Caco-2 (cell line): ENCODE measurements around the gene ADK. TPM values are rescaled to one million over a fixed set of nuclear protein-coding genes. Genes with fewer than 3 reads are reported as not detected.

Experiments
- BruUV-seq: library from RNA; stranded (reverse); fragments of 400-500 nt; replicated peaks from 2 replicates; lab custom pipeline; 2021; lab: Mats Ljungman, UMichigan
- CTCF ChIA-PET: fragments of 300-600 bp; sonication (Branson Sonifier 250); formaldehyde crosslinking; loops from one replicate; lab custom pipeline; 2022; ENCODE audit warnings: antibody characterized with exemption; lab: Charles Lee
- POLR2A ChIA-PET: fragments of 300-600 bp; sonication (Branson Sonifier 250); formaldehyde crosslinking; loops from one replicate; lab custom pipeline; 2022; ENCODE audit warnings: antibody characterized with exemption; lab: Charles Lee
- DNase-seq, 2 experiments: peaks; one replicate each; pipeline versions ENCODE4 v3.0.0 to v3.0.0-alpha.2; 2020 to 2022
- H3K27me3 ChIP-seq: replicated peaks from 2 replicates; pipeline ENCODE4 v1.6.0; 2011; ENCODE audit warnings: low read length; ENCODE audit not compliant: control insufficient read depth, insufficient read depth
- H3K36me3 ChIP-seq: 2 replicates; pipeline ENCODE4 v1.5.1; 2011; ENCODE audit warnings: low read length; ENCODE audit not compliant: control insufficient read depth, insufficient read depth
- H3K4me1 ChIP-seq: fragments of 250-450 bp; sonication (Bioruptor Pico); 2 replicates; pipeline ENCODE4 v1.5.1; 2020; ENCODE audit warnings: mild to moderate bottlenecking
- H3K4me3 ChIP-seq: 2 replicates; pipeline ENCODE4 v1.5.1; 2011; ENCODE audit warnings: low read depth, mild to moderate bottlenecking, control low read depth, low read length
- H3K9me3 ChIP-seq: fragments of 250-450 bp; sonication (Bioruptor Pico); 2 replicates; pipeline ENCODE4 v1.5.1; 2020; ENCODE audit warnings: mild to moderate bottlenecking, moderate library complexity
- H3K27ac Mint-ChIP-seq: one replicate; pipeline ENCODE4 v1.8.0; 2022; ENCODE audit warnings: mixed read lengths; ENCODE audit not compliant: unreplicated experiment
- H3K27me3 Mint-ChIP-seq: one replicate; pipeline ENCODE4 v1.8.0; 2022; ENCODE audit warnings: mixed read lengths; ENCODE audit not compliant: insufficient read depth, unreplicated experiment
- H3K36me3 Mint-ChIP-seq: one replicate; pipeline ENCODE4 v1.8.0; 2022; ENCODE audit warnings: mild to moderate bottlenecking, mixed read lengths; ENCODE audit not compliant: insufficient read depth, unreplicated experiment
- H3K4me1 Mint-ChIP-seq: one replicate; pipeline ENCODE4 v1.8.0; 2022; ENCODE audit warnings: low read depth, mixed read lengths; ENCODE audit not compliant: unreplicated experiment
- H3K4me3 Mint-ChIP-seq: one replicate; pipeline ENCODE4 v1.8.0; 2022; ENCODE audit warnings: mild to moderate bottlenecking, moderate library complexity, mixed read lengths; ENCODE audit not compliant: unreplicated experiment
- H3K9me3 Mint-ChIP-seq: one replicate; pipeline ENCODE4 v1.8.0; 2022; ENCODE audit warnings: mixed read lengths; ENCODE audit not compliant: unreplicated experiment
- CTCF ChIP-seq, 2 experiments: fragments of 200-600 bp in 1 of 2; IDR thresholded peaks; 1 replicate in 1 of 2; 2 replicates in 1 of 2; pipeline versions ENCODE4 v1.5.1 to v1.8.0; 2011 to 2022; ENCODE audit warnings: antibody characterized with exemption in 1 of 2, control low read depth in 1 of 2, inconsistent platforms in 1 of 2, low read depth in 1 of 2, low read length in 1 of 2, mild to moderate bottlenecking in 1 of 2, moderate library complexity in 1 of 2; ENCODE audit not compliant: insufficient read depth in 1 of 2, severe bottlenecking in 1 of 2, unreplicated experiment in 1 of 2
- intact Hi-C: fragments of 100-400 bp; cut with micrococcal nuclease; formaldehyde crosslinking; loops from one replicate; pipeline ENCODE4 v1.10.0; 2022; ENCODE audit not compliant: unreplicated experiment
- total RNA-seq: library from RNA; stranded (reverse); gene quantifications from 2 replicates; pipeline ENCODE4 v1.2.3, GENCODE V29; 2022

The ADK gene
- total RNA-seq, 1 experiment from 2014 or later, result 105 TPM

- no peak overlapping the region for H3K27ac Mint-ChIP-seq
- DNase-seq, result no peak
- intact Hi-C loops, result no loop called here
- no peak overlapping the region for H3K4me3 Mint-ChIP-seq
- ChIA-PET POLR2A (no interaction called here), CTCF (no interaction called here)
- H3K27me3 Mint-ChIP-seq, result no peaks in the 10 kb centered on the region
- TF ChIP-seq CTCF (IDR thresholded peaks at IDR 0.05; ENCODE audit: insufficient read depth in 1 of 2, low read depth in 1 of 2, low read length in 1 of 2, severe bottlenecking in 1 of 2, unreplicated experiment in 1 of 2), result no peak
- no TSS peak for BruUV-seq
- peaks cover 24% of the 10 kb centered on the region for H3K4me1 ChIP-seq
- H3K36me3 ChIP-seq, result no peaks in the 10 kb centered on the region
- H3K27me3 ChIP-seq, result no peaks in the 10 kb centered on the region
- H3K9me3 Mint-ChIP-seq, result no peaks in the 10 kb centered on the region
- peaks cover 12% of the 10 kb centered on the region for H3K36me3 Mint-ChIP-seq
- no peak overlapping the region for H3K4me3 ChIP-seq
- H3K9me3 ChIP-seq, result no peaks in the 10 kb centered on the region
- H3K4me1 Mint-ChIP-seq, result peaks cover 23% of the 10 kb centered on the region
Observed at GRCh38 chr10:74160013-74160412, 9.0 kb downstream of the ADK start.

DNA sequence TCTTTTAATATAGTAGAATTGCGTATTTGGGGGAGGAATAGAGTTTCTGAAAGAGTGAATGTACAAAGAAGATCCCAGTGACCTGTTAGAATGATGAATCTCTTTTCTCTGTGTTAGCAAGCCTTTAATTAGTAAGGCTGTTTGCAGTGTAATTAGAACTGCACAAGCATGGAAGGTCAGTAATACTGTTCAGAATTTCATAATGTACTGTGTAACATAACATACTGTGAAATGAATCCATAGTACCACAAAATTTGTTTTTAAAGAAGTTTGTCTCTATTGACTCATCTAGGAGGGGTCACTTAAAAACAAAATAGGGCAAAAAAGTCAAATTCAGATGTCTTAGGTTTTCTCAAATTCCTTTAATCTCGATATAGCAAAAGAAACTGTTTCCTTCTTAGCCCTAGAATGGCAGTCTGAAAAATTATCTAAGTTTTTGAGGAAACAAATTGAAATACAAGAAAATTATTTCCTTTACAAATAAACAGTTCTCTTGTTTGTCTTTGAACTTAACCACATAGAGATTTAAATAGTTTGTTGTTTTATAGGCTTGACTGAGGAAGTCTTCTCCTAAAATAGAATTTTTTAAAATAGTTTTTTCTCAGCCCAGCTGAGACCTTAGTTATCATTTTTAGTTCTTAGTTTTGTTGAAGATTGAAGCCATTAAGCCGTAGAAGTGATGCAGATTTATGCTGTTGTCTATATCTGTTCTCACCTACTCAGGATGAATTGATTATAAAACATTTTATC, 12.5 kb downstream of the ADK start:
- H3K4me1 Mint-ChIP-seq, result peaks cover 19% of the 10 kb centered on the region
- no peak for TF ChIP-seq CTCF (IDR thresholded peaks at IDR 0.05; ENCODE audit: insufficient read depth in 1 of 2, low read depth in 1 of 2, low read length in 1 of 2, severe bottlenecking in 1 of 2, unreplicated experiment in 1 of 2)
- CTCF ChIA-PET, result interaction anchor here (1.2 kb wide), 1 partner anchor 11 kb away, joined by 4 read pairs; no protein-coding TSS in a partner anchor
- H3K9me3 Mint-ChIP-seq, result no peaks in the 10 kb centered on the region
- Histone ChIP-seq H3K36me3 (no peaks in the 10 kb centered on the region), H3K4me1 (peaks cover 42% of the 10 kb centered on the region), H3K27me3 (no peaks in the 10 kb centered on the region), H3K9me3 (no peaks in the 10 kb centered on the region), H3K4me3 (no peak overlapping the region)
- no peaks in the 10 kb centered on the region for H3K27me3 Mint-ChIP-seq
- intact Hi-C loops, result loop anchor here (1.0 kb wide), 1 partner anchor 12 kb away; the partner anchor contains the start of gene ADK
- H3K4me3 Mint-ChIP-seq, result no peak overlapping the region
- peak overlapping the region; percentile 32 for H3K27ac Mint-ChIP-seq
- DNase-seq, result no peak
- POLR2A ChIA-PET, result no interaction called here
- H3K36me3 Mint-ChIP-seq, result no peaks in the 10 kb centered on the region
- BruUV-seq, result no TSS peak

DNA sequence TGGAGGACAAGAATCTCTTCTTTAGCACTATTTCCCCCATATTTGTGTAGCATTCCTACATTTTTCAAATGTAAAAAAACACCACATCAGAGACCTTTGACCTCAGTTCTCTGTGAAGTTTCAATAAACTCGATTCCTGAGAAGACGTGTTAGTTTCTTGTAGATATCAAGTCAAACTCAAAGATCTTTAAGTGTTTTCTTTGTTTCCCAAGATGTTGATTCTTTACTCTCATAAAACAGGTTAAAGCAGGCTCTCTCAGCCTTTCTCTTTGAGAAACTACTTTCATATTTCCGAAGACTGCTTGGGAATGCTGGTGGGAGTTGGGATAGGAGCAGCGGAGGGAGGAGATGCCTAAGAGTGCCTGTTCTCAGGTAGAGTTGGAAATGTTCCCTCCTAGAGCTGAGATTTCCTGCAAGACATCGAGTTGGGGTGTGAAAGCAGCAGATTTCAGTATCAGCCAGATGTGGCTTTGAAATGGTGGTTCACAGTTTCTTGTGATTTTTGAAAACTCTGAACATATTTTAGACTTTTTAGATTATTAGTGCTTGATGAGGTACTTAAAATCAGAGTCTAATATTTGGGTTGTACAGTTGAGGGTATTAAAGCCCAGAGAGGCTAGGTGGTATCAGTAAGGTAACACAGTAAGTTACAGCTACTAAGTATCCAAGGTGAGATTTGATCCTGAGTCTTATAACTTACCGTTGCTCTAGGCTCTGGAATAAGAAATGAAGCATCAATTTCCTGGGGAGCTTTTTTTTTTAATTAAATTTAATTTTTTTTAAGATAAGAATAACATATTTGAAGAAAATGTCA, 13.9 kb downstream of the ADK start:
- Mint-ChIP-seq H3K9me3 (no peaks in the 10 kb centered on the region), H3K36me3 (no peaks in the 10 kb centered on the region), H3K27me3 (no peaks in the 10 kb centered on the region), H3K4me3 (peak overlapping the region; percentile 66), H3K27ac (peak overlapping the region; percentile 92), H3K4me1 (peaks cover 19% of the 10 kb centered on the region)
- TF ChIP-seq CTCF (IDR thresholded peaks at IDR 0.05; ENCODE audit: insufficient read depth in 1 of 2, low read depth in 1 of 2, low read length in 1 of 2, severe bottlenecking in 1 of 2, unreplicated experiment in 1 of 2), result no peak
- no peaks in the 10 kb centered on the region for H3K27me3 ChIP-seq
- TSS peak; percentile 77 for BruUV-seq
- peak; percentile 56 to 57 for DNase-seq
- intact Hi-C loops, result loop anchor here (1.0 kb wide), 1 partner anchor 14 kb away; the partner anchor contains the start of gene ADK
- no peaks in the 10 kb centered on the region for H3K36me3 ChIP-seq
- peak overlapping the region; percentile 16 for H3K4me3 ChIP-seq
- POLR2A ChIA-PET, result interaction anchor here (0.7 to 3.1 kb wide), 4 partner anchors 12 to 392 kb away, joined by 4 to 13 read pairs (median 4); partner anchors contain the start of gene ADK
- peaks cover 44% of the 10 kb centered on the region for H3K4me1 ChIP-seq
- CTCF ChIA-PET, result no interaction called here
- no peaks in the 10 kb centered on the region for H3K9me3 ChIP-seq
